Stimulated activated CD4-positive, alpha-beta T cell treated with anti-CD3 and anti-CD28 coated beads, Interleukin-4, amount 100 ng/mL, for 24 hours (primary cell): ENCODE results near the gene TM4SF20.

Experiments
- DNase-seq: peaks from one replicate; pipeline ENCODE4 v3.0.0-alpha.2; 2020

TM4SF20 gene

GRCh38 chr2:227317834-227318233, 61.3 kb downstream of the TM4SF20 start:
- no peak for DNase-seq

GRCh38 chr2:227313310-227313709, 65.8 kb downstream of the TM4SF20 start:
- no peak for DNase-seq

GRCh38 chr2:227312579-227312978, 66.5 kb downstream of the TM4SF20 start:
- no peak for DNase-seq
